K562 treated with DMSO at 1 percent for 48 hours (cell line): ENCODE data around the gene ZNF516. TPM values are rescaled to one million over a fixed set of nuclear protein-coding genes. Genes with fewer than 3 reads are reported as not detected.

Experiments
- total RNA-seq: library from RNA; unstranded; fragments of 300-600 nt; gene quantifications from 2 replicates; pipeline ENCODE4 v1.2.3, GENCODE V29; 2022; ENCODE audit warnings: low replicate concordance; ENCODE audit errors: extremely low read depth

The ZNF516 gene, protein sequence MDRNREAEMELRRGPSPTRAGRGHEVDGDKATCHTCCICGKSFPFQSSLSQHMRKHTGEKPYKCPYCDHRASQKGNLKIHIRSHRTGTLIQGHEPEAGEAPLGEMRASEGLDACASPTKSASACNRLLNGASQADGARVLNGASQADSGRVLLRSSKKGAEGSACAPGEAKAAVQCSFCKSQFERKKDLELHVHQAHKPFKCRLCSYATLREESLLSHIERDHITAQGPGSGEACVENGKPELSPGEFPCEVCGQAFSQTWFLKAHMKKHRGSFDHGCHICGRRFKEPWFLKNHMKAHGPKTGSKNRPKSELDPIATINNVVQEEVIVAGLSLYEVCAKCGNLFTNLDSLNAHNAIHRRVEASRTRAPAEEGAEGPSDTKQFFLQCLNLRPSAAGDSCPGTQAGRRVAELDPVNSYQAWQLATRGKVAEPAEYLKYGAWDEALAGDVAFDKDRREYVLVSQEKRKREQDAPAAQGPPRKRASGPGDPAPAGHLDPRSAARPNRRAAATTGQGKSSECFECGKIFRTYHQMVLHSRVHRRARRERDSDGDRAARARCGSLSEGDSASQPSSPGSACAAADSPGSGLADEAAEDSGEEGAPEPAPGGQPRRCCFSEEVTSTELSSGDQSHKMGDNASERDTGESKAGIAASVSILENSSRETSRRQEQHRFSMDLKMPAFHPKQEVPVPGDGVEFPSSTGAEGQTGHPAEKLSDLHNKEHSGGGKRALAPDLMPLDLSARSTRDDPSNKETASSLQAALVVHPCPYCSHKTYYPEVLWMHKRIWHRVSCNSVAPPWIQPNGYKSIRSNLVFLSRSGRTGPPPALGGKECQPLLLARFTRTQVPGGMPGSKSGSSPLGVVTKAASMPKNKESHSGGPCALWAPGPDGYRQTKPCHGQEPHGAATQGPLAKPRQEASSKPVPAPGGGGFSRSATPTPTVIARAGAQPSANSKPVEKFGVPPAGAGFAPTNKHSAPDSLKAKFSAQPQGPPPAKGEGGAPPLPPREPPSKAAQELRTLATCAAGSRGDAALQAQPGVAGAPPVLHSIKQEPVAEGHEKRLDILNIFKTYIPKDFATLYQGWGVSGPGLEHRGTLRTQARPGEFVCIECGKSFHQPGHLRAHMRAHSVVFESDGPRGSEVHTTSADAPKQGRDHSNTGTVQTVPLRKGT
- not detected in 2 replicates for total RNA-seq

DNA sequence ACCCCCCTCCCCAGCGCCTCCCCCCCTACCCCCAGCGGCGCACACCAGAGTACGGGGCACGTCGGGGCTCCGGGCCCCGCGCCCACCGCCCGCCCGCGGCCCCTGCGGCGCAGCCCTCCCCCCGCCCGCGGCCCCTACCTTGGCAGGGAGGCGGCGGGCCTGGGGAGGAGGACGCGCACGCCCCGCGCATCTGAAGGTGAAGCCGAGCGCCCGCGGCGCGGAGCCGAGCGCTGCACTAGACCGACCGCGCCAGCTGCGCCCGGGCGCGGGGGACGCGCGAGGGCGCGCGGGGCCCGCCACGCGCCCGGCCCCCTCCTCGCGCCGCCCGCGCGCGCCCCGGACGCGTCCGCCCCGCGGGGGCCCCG is at the start of gene ZNF516:
Gene ZNF516 (minus strand): TSS at position 237 of the 365 bp plus-strand sequence. CDS start 52,188 bp downstream, outside the sequence.

